Subcutaneous adipose tissue (tissue), 4 donors: Measurements from ENCODE around the gene TNC. TPM values are rescaled to one million over a fixed set of nuclear protein-coding genes. Genes with fewer than 3 reads are reported as not detected.

Experiments
- CTCF ChIP-seq: fragments of 450-650 bp; IDR thresholded peaks from one replicate; pipeline ENCODE4 v1.5.1; 2016; ENCODE audit warnings: low read depth, mild to moderate bottlenecking, control low read depth, antibody characterized with exemption, moderate library complexity
- total RNA-seq, 4 donors: library from RNA; depleted of rRNA; stranded (reverse); fragments of >200 nt; gene quantifications; one replicate each; pipeline ENCODE4 v1.1.0, GENCODE V29; 2016

TNC gene
- total RNA-seq, 4 donors from 2014 or later = 2.4 to 17.3 (median 8.3) TPM

- no peak for TF ChIP-seq CTCF
Observed at GRCh38 chr9:114989600-114990410, 128.2 kb downstream of the TNC start.

- no peak for TF ChIP-seq CTCF
Observed at GRCh38 chr9:114988962-114989599, 128.9 kb downstream of the TNC start.

- no peak for TF ChIP-seq CTCF
Observed at GRCh38 chr9:114987116-114987515, 130.8 kb downstream of the TNC start.

GRCh38 chr9:114985959-114986501 is 131.9 kb downstream of the TNC start:
- TF ChIP-seq CTCF = no peak

GRCh38 chr9:114981063-114981462 is 136.9 kb downstream of the TNC start:
- no peak for TF ChIP-seq CTCF

- no peak for TF ChIP-seq CTCF
Observed at GRCh38 chr9:114973216-114973615, 144.7 kb downstream of the TNC start.

- TF ChIP-seq CTCF = no peak
Observed at GRCh38 chr9:114972510-114973136, 145.3 kb downstream of the TNC start.
